CD4-positive, alpha-beta T cell treated with Interferon alpha-2 for 1 hour (primary cell): ENCODE results near the gene SORCS2.

Experiments
- DNase-seq, 2 donors: peaks; one replicate each; pipeline ENCODE4 v3.0.0-alpha.2; 2020 to 2022

SORCS2 gene

GRCh38 chr4:7763788-7764187 lies 571.5 kb downstream of the SORCS2 start:
- DNase-seq: no peak

- DNase-seq: no peak
Observed at GRCh38 chr4:7764466-7764865, 572.1 kb downstream of the SORCS2 start.

DNA sequence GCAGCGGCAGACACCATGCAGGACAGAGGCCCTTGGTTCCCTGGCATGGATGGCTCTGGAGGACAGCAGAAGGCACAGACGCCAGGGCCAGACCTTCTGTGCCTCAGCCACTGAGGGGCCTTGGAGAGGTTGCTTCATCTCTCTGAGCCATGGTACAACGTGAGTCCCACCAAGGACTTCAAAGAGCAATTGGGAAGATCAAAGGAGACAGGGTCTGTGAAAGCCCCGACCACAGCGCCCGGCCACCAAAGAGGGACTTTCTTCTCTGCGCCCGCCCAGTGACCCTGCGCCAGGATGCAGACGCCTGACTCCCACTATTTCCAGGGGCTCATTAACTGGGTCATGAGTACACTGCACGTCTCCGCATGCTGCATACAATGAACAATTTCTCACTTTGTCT lies 573.3 kb downstream of the SORCS2 start:
- no peak for DNase-seq

DNA sequence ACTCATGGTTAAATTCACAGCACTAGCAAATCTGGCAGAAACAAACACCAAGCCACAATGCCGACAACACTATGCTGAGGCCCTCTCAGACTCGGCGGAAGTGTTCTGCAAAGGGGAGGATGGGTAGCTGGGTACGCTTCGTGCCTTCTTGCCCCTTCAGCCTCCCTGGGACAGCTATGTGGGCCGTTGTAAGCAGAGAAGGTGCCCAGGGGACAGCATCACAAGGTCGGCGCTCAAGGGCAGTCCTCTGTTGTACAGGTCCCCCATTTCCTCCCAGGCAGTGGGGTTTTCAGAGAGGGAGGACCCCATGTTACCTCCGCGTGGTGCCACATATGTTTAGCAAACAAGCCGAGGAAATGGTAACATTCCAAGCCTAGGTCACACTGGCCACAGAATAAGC lies 573.7 kb downstream of the SORCS2 start:
- no peak for DNase-seq

GRCh38 chr4:7766661-7767345 lies 574.5 kb downstream of the SORCS2 start:
- DNase-seq: no peak

DNA sequence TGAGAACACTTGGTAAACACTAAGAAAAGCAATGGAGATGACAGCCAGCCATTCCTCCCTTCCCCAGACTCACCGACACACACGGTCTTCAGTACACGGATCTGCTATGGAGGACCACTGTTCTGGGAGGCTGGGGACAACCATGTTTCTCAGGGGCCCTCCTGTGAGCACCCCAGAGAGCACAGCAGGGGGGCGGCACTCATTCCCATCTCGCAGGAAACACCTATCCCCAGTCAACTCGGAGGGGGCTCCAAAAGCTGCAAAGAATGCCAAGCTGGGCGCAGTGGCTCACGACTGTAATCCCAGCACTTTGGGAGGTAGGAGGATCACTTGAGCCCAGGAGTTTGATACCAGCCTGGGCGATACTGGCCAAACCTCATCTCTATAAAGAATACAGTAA lies 575.2 kb downstream of the SORCS2 start:
- no peak for DNase-seq

DNA sequence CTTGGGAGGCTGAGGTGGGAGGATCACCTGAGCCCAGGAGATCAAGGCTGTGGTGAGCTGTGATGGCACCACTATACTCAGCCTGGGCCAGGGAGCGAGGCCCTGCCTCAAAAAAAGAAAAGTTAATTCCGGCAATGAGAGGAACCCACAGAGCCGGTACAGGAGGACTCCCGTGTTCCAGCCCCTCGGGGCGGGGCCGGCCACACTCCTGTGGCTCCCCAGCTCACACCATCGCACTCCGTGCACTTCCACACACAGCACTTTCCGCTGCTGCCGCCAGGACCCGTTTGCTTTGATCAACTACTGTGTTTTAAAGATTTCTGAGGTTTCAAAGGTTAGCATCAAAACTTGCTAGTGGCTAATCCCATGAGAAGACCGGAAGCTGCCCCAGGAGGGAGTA lies 575.6 kb downstream of the SORCS2 start:
- no peak for DNase-seq

DNA sequence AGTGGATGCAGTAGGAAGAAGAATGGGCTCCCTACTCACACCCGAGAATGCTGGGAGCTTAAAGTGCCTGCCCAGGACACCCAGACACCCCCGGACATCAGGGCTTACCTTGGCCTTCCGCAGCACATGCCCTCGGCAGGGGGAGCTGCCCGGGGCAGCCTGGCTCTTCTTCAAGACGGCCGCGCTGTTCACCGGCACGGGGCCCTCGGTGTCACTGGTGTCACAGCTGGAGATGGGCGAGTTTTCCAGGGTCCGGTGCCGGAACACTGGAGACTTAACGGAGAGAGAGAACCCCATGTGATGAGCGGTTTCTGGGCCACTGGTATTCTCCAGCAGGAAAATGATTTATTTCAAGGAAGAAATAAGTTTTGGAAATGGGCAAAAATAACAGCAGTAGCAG lies 576.4 kb downstream of the SORCS2 start:
- no peak for DNase-seq

DNA sequence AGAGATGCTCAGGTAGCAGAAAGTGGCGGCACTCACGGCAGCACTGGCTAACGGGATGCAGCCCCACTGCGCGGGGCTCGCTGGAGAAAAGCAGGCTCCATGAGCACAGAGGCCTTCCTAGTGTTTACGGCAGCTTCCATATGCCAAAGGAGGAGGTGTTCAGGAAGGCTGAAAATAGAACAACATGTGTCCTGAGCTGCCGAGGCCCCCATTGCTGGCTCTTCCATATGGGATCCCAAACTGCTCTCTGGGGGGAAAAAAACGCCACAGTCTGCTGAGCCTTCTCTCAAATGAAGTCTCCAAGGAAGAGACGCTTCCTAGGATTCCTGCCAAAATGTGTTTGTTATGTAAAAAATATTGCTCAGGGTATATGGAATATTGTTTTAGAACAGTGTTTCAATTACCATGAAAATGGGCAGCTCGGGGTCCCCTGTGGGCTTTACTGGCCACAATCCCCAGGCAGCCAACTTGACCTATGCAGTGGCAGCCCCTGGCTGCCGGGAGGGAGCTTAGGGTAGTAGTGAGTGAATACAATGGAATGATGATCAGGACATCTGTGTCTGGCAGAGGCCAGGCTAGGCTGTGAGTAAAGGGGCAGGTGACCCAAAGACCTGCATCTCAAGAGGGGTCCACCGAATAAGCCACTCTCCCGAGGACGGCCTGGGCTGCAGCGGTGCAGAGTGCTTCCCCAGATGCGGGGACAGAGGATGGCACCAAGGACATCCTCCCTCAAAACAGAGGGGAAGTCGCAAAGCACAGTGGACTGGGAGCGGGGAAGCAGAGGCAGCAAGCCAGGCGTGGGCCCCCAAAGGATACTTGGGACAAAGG lies 577.3 kb downstream of the SORCS2 start:
- DNase-seq: no peak

- DNase-seq: peak in 1 of 2 donors; percentile 32
Observed at GRCh38 chr4:7770224-7771050, 578.1 kb downstream of the SORCS2 start.

DNA sequence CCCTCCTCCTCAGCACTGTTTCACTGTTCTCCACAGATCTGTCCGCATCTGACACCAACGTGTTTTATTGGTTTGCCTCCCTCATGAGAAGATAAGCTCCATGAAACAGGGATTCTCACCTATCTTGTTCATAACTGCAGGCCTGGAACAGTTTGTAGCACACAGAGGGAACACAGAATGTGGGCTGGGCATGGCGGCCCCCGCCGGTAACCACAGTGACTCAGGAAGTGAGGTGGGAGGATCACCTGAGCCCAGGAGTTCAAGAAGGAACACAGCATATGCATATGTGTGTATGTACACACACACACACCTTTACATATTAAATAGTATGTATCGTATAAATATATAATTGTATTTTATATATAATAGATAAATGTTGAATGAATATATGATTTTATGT lies 578.7 kb downstream of the SORCS2 start:
- DNase-seq: peak in 1 of 2 donors; percentile 48

GRCh38 chr4:7771541-7772507 lies 579.5 kb downstream of the SORCS2 start:
- no peak for DNase-seq

GRCh38 chr4:7772711-7773385 lies 580.5 kb downstream of the SORCS2 start:
- no peak for DNase-seq

DNA sequence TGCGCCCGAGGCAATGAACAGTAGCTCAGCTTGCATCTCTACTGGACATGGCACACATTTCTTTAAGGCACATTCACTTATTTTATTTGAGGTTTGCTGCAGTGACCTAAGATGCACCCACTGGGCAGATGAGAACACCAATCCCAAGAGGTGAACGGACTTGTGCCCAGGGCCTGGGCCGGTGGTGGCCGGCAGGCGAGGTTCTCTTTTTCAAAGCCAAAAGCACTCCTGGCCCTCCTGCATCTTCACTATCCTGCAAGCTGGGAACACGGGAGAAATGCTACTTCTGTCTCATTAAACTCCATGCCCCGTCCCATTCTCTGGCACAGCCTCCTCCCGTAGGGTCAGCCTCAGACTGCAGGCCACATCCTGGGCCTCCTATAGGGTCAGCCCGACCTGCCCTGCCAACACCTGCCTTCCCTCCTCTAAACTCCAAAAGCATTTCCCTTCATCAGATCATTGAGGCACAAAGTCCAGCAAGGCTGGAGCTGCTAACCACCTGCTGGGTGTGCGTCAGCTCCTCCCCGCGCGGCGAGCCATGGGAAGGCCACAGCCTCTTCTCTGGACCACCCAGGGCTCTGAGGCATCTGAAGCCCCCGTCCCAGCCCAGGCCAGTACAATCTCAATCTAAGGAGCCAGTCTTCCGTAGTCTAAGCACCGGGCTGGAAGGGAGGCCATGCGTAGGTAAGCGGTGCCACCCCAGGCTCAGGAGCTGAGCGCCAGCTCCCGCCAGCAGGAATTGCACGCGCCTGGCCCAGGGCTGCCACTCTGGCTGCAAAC lies 581.3 kb downstream of the SORCS2 start:
- no peak for DNase-seq

GRCh38 chr4:7774301-7775294 lies 582.3 kb downstream of the SORCS2 start:
- no peak for DNase-seq

GRCh38 chr4:7775396-7775795 lies 583.1 kb downstream of the SORCS2 start:
- no peak for DNase-seq

- DNase-seq: no peak
Observed at GRCh38 chr4:7777017-7777710, 584.8 kb downstream of the SORCS2 start.

DNA sequence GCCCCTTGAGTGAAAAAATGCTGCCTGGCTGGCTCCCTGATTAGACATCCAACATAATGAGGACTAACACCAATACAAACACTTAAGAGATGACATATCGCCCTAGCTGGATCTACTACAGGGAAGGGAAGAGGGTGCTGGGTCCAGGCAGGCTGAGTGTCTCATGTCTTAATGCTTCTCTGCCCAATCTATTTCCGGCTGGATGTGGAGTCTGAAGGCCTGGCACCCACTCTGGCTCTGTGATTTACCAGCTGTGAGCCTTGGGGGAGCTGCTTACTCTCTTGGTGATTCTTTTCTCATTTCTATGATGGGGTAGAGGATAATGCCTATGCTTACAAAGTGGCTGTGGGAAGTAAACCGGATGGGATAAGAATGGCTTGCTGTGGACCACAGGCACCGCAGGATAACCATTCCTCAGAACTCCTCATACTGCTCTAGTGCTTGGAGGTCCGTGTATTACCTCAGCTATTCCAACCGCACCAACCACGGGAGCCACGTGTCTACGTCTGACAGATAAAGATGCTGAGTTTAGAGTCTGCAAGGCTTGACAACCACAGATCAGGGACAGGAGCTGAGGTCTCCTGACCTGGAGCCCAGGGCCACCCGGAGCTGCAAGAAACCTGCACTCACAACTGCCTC lies 585.7 kb downstream of the SORCS2 start:
- no peak for DNase-seq
